HL-60/S4 treated with phorbol 12-myristate 13-acetate at 8.2 ng/mL for 4 days and 3 days (cell line): Measurements from ENCODE around the gene LHCGR.
"Not testable (repeated sequence)": the region's sequence is repeated elsewhere in the genome, so short reads cannot be mapped to it uniquely, and the experiment has no call there.

Experiments used
- in situ Hi-C: fragments of 300-500 bp; cut with MboI; formaldehyde crosslinking; loops from 2 replicates; pipeline ENCODE4 v1.15.0; 2022; ENCODE audit warnings: low sequenced_read_pairs

LHCGR gene

GRCh38 chr2:48713647-48714046, 41.9 kb downstream of the LHCGR start:
- in situ Hi-C loops, result no loop called here

GRCh38 chr2:48712151-48712550, 43.4 kb downstream of the LHCGR start:
- in situ Hi-C loops, result no loop called here

GRCh38 chr2:48711343-48711742, 44.2 kb downstream of the LHCGR start:
- in situ Hi-C loops, result no loop called here

- in situ Hi-C loops, result no loop called here
These were observed 46.2 kb downstream of the LHCGR start for GRCh38 chr2:48709096-48710034.

- in situ Hi-C loops, result no loop called here
These were observed 48.1 kb downstream of the LHCGR start for GRCh38 chr2:48707466-48707865.

GRCh38 chr2:48703621-48704020, 51.9 kb downstream of the LHCGR start:
- in situ Hi-C loops, result not testable (repeated sequence)

- in situ Hi-C loops, result no loop called here
These were observed 56.1 kb downstream of the LHCGR start for GRCh38 chr2:48699348-48699930.

GRCh38 chr2:48696881-48697280, 58.6 kb downstream of the LHCGR start:
- in situ Hi-C loops, result no loop called here

- in situ Hi-C loops, result no loop called here
These were observed 59.5 kb downstream of the LHCGR start for GRCh38 chr2:48695991-48696390.

- in situ Hi-C loops, result no loop called here
These were observed 61.4 kb downstream of the LHCGR start for GRCh38 chr2:48694149-48694548.

- in situ Hi-C loops, result no loop called here
These were observed 61.9 kb downstream of the LHCGR start for GRCh38 chr2:48693645-48694044.

- in situ Hi-C loops, result no loop called here
These were observed 62.5 kb downstream of the LHCGR start for GRCh38 chr2:48693066-48693465.

GRCh38 chr2:48691935-48692691, 63.4 kb downstream of the LHCGR start:
- in situ Hi-C loops, result no loop called here

GRCh38 chr2:48685126-48685525, 70.4 kb downstream of the LHCGR start:
- in situ Hi-C loops, result no loop called here

- in situ Hi-C loops, result no loop called here
These were observed 78.1 kb downstream of the LHCGR start for GRCh38 chr2:48677450-48677849.

GRCh38 chr2:48674933-48675332, 80.6 kb downstream of the LHCGR start:
- in situ Hi-C loops, result no loop called here

- in situ Hi-C loops, result no loop called here
These were observed 81.9 kb downstream of the LHCGR start for GRCh38 chr2:48673581-48673980.

- in situ Hi-C loops, result no loop called here
These were observed 86.5 kb downstream of the LHCGR start for GRCh38 chr2:48668992-48669391.

GRCh38 chr2:48651158-48651790, 104.2 kb downstream of the LHCGR start:
- in situ Hi-C loops, result no loop called here

GRCh38 chr2:48638261-48638660, 117.3 kb downstream of the LHCGR start:
- in situ Hi-C loops, result no loop called here
